ENCODE results near the gene SNX22.

- TF ChIP-seq POLR2A (IDR thresholded peaks at IDR 0.05): no peak
- no peak for TF ChIP-seq CTCF (IDR thresholded peaks at IDR 0.05)
Observed at GRCh38 chr15:64149424-64149823, 2.1 kb upstream of the SNX22 start.

Measured in lower leg skin (tissue), 3 donors.